Kidney tubule cell (primary cell): ENCODE measurements around the gene GFPT2.
A peak's percentile ranks its signal among the peaks of the same experiment; 100 is the strongest.

Source experiments
- DNase-seq: peaks from one replicate; pipeline ENCODE4 v3.0.0-alpha.2; 2018; ENCODE audit warnings: low spot score

GFPT2 gene

DNA sequence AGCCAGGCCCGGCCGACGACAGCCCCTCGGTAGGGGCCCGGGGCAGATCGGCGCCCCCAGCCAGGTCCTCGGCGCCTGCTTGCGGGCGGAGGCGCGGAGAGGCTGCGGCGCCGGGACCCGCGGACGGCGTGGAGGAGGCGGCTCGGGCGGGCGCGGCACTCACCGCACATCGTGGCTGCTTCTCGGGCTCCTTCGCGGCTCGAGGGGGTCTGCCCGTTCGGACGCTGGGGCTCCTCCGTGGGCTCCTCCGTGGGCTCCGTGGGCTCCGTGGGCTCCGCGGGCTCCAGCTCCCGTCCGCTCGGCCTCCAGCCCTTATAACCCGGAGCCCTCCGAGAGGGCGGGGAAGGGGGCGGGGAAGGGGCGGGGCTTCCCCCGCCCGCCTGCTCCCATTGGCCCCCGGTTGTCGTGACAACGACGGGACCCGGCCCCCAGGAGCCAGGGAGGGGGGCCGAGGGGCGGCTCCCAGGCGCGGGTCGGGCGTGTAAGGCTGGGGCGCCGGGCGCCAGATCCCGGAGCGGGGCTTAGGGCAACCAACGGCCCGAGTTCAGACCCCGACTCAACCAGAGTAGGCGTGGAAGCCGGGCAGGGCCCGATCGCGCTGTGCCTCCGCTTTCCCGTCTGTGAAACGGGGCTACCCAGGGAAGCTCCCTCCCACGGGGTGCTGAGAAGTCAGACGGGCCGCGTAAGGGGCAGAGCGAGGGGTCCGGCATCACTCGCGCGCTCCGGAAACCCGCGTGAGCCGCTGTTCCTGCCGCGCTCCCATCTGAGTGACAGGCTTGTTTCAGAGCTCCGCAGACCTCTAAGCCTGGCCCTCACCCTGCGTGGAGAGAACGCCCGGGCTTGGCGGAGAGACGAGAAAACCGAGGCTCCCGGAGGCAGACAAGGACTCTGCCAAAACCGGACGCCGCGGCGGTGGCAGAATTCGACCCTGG, at the start of gene GFPT2:
Gene GFPT2, minus strand, starts transcription at position 289 of the 932 bp plus-strand sequence. Its CDS starts 119 bp downstream, at position 170.
- peak; percentile 58 for DNase-seq

DNA sequence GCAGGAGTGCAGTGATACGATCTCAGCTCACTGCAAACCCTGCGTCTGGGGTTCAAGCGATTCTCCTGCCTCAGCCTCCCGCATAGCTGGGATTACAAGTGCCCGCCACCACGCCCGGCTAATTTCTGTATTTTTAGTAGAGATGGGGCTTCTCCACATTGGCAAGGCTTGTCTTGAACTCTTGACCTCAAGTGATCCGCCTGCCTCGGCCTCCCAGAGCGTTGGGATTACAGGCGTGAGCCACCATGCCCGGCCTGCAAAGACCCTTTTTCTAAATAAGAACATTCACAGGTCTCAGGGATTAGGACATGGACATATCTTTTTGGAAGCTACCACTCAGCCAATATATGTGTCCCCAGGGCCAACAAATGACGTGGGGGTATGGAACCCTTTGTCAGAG, 49.6 kb upstream of the GFPT2 start:
- DNase-seq: no peak

GRCh38 chr5:180401229-180401907, 48.2 kb upstream of the GFPT2 start:
- no peak for DNase-seq

DNA sequence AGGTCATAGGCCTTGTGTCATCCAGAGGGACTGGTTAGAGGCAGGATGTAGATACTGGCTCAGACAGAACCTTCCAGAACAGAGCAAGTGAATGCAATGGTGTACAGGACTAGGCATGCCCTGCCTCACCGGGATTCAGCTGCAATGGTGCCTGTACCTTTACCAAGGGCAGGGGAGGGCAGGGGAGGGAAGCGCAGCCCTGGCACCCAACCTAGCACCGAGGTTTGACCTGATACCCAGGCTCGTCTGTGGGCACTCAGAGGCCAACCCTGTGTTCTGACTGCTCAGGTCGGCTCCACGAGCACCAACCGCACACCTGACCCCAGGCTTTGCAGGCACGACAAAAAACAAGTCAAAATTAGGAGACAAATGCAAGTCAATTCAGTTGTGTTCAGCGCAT, 47.3 kb upstream of the GFPT2 start:
- DNase-seq: no peak

- no peak for DNase-seq
Observed at GRCh38 chr5:180399401-180400215, 46.5 kb upstream of the GFPT2 start.

- DNase-seq: no peak
Observed at GRCh38 chr5:180396926-180397325, 43.8 kb upstream of the GFPT2 start.

DNA sequence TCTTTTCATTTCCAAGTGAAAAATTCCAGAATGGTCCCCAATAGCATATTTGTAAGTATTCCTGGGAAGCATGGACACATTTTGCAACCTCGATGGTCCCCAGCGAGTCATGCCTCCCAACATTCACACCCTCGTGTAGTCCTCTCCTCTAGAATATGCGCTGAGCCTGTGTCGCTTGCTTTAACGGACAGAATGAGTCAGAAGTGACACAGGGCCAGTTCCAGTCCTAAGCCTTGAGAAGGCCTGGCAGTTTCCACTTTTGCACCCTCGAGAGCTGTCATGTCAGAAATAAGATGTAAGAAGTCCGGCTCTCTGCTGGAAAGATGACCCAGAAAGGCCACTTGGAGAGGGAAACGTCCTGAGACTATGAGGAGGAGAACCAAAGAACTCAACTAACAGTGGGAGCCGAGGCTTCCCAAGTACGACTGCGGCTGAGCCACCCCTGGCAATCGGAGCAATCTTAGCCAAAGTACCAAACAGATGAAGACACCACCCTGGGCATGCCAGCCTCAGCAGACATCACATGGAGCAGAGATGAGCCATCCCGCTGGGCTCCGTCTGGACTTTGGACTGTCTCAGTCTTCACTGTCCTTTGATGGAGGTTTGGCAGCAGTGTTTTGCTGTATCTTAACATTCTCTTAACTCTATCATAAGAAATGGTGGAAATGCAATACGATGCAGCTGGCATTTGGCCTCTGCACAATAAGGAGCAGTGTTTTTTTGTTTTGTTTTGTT, 42.6 kb upstream of the GFPT2 start:
- no peak for DNase-seq

GRCh38 chr5:180394031-180394636, 41.0 kb upstream of the GFPT2 start:
- no peak for DNase-seq

DNA sequence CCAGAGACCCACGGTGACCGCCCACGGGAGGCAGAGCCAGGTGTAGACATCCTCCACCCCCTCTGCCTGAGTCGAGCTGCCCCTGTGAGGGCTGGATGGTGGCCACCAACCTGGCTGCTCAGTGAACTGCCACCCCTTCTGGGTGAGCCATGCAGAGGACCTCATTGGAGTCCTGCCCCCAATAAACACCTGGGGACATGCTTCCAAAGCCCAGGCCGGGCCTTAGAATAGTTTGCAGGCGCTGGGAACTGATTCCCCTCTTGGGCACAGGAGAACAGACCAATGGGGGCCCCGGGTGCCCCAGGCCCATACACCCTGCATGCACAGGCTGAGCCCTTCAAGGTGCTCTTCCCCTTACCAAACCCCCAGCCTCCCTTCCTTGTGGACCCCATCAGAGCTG, 38.1 kb upstream of the GFPT2 start:
- DNase-seq: no peak

- DNase-seq: no peak
Observed at GRCh38 chr5:180390441-180391190, 37.5 kb upstream of the GFPT2 start.

DNA sequence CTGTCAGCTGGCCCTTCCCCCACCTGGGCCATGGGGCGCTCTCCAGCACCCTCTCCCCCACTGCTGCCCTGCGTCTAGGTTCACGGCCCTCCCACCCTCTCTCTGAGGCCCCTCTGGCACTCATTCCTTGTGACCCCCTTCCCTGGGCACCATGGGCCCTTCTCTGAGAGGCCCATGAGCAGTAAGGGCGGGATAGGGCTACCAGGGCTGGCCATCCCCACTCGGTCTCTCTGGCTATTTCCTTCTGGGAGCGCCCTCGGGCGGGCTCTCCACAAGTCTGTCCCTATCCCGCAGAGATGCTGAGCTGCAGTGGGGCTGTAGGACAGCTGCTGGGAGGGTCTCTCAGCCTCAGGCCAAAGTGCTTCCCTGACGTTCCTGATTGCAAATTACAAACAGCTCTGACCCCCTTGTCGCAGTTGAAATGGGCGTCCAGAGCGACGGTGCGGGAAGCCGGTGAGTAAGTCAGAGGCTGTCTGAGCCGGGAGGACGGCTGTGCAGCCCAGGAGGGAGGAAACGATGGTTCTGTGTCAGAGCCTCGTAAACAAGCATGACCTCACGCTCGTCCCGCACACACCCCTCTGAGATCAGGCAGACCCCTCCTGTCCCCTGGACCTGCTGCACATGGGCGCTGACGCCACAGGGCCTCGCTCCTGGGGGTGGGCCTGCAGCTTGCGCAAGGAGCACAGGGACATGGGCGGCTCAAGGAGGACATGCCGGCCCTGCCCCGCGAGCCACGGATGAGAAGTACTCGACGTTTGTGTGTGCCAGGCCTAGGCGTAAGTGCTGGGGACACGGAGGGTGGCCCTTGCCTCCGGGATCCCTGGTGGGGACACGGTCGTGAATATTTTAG, 36.3 kb upstream of the GFPT2 start:
- no peak for DNase-seq

- no peak for DNase-seq
Observed at GRCh38 chr5:180387798-180388197, 34.7 kb upstream of the GFPT2 start.

DNA sequence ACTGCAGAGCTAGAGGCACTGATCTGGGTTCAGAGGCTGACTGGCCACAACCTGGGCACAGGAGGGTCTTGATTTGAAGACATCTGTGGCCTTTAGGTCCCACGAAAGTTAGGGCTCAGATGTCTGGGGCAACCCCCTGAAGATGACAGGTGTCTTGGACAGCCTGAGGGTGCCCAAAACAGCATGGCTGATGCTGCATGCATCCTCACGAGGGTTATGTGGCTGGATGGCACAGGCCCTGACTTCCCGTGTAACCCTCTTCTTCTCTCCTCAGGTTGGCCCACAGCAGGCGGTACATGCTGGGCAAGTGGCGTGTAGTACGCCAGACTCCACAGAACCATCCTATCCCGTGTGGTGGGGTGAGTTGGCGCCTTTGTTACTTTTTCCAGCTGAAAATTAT, 29.8 kb upstream of the GFPT2 start:
- DNase-seq: no peak

DNA sequence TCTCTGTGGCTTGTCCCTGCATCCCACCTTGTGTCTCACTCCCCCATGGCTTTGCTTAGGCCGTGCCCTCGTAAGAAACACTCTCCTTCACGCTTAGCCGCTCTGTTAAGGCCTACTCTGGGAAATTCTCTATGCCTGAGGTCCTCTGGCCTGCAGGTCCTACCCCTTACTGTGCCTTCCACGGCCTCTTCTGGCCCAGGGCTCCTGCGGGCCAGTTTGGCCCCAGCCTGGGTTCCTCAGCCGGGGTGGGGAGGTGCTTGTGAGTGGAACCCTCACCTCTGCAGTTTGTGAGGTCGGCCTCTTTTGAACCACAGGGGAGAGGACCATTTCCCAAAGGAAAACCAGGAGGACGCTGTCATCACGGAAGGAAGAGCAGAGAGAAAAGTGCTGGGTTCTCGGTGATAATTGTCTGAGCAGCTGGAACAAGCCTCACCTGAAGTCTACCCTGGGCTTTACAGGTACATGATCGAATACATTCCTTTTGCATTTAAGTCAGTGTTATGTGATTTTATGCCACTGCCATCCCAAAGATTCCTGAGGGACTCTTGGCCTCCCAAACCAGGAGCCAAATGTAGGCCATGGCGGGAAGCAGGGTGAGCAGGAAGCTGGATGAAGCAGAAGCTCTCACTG, 28.8 kb upstream of the GFPT2 start:
- no peak for DNase-seq

DNA sequence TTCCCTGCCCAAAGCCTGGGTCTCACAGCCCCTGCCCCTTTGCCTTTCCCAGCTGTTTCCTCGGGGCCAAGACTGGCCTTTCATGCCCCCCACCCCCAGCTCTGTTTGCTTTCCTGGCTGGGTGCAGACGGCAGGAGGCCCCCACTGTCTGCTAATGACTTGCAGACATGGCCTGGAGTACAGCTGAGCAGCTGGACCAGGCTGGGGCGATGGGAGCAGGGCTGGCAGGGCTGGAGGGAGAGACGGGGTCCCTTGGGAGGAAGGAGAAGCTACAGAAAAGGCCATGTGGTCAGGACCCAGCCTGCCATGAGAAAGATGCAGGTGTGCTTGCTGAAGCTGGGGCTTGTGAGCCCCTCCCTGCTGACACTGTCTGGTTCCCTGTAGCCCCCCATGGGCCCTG, 28.3 kb upstream of the GFPT2 start:
- no peak for DNase-seq

GRCh38 chr5:180380856-180381255, 27.7 kb upstream of the GFPT2 start:
- DNase-seq: no peak

GRCh38 chr5:180380441-180380840, 27.3 kb upstream of the GFPT2 start:
- no peak for DNase-seq

DNA sequence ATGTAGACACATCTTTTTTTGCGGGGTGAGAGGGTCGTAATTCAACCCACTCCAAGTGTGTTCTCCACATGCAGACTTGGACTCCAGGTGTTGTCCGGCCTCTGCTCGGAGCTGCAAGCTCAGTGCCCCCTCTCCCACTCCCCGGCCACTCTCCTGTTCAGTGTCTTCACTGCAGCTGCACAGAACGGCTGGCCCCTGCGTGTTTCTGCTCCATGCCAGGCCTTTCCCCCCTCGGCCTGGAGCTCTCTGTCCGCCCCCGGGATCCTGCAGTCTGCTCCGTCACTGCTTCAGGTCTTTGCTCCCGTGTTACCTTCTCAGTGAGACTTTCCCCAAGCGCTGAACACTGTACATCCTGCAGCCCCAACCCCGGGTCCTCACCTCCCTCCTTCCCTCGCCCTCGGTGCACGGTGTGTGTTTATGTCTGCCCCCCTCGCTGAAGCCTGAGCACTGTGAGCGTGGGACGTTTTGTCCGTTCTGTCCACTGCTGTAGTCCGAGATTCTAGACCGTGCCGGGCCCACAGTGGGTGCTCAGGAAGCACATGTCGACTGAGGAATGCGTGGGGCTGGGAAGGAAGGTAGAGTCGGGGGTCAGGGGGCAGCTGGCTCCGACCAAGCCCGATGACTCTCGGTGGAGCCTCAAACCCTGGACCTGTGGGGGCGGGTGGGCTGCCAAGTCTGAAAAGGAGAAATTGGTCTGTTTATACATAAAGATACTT, 26.4 kb upstream of the GFPT2 start:
- no peak for DNase-seq
